Testis (tissue), 3 donors: ENCODE measurements around the gene TGM2. TPM values are rescaled to one million over a fixed set of nuclear protein-coding genes. Genes with fewer than 3 reads are reported as not detected.

Source experiments
- DNase-seq: peaks from one replicate; pipeline ENCODE4 v3.0.0-alpha.2; 2019
- H3K27ac ChIP-seq, 2 donors: fragments of 200-600 bp; sonication (generic); one replicate each; pipeline ENCODE4 v1.5.1; 2019
- H3K27me3 ChIP-seq: fragments of 200-600 bp; sonication (generic); one replicate; pipeline ENCODE4 v1.5.1; 2019
- H3K36me3 ChIP-seq: fragments of 200-600 bp; sonication (generic); one replicate; pipeline ENCODE4 v1.5.1; 2017; ENCODE audit warnings: low read depth; ENCODE audit errors: missing control alignments
- H3K4me1 ChIP-seq: fragments of 200-600 bp; sonication (generic); one replicate; pipeline ENCODE4 v1.5.1; 2019
- H3K4me3 ChIP-seq, 2 donors: fragments of 200-600 bp; sonication (generic); one replicate each; pipeline ENCODE4 v1.5.1; 2017 to 2019
- H3K9me3 ChIP-seq: fragments of 200-600 bp; sonication (generic); one replicate; pipeline ENCODE4 v1.5.1; 2017
- POLR2A ChIP-seq: fragments of 450-650 bp; IDR thresholded peaks from one replicate; pipeline ENCODE4 v1.6.1; 2017; ENCODE audit warnings: antibody characterized with exemption, mild to moderate bottlenecking, moderate library complexity
- WGBS, 2 donors: methylation state at CpG; one replicate each; pipeline ENCODE4 v1.1.5; 2018; 5-methylcytosine and 5-hydroxymethylcytosine counted together
- intact Hi-C: fragments of 100-400 bp; cut with DNase I; formaldehyde crosslinking; loops from one replicate; pipeline ENCODE4 v1.15.1; 2023; ENCODE audit warnings: low total_unique reads
- polyA plus RNA-seq: library from polyadenylated mRNA; stranded (reverse); fragments of 350-450 nt; fragmentation: Illumina TruSeq; extraction: RNeasy Lipid Tissue Mini Kit (QIAGEN cat#74804); gene quantifications from one replicate; pipeline ENCODE4 v1.2.3, GENCODE V29; 2014; ENCODE audit warnings: low read depth, low replicate concordance; ENCODE audit not compliant: insufficient read depth
- total RNA-seq, 2 donors: library from RNA; depleted of rRNA; stranded (reverse); fragments of >200 nt; gene quantifications; one replicate each; pipeline ENCODE4 v1.2.3, GENCODE V29; 2016
- TF ChIP-seq, protein P1 (sequence below), 3 experiments: fragments of 450-650 bp in 2 of 3; fragments of 200-600 bp in 1 of 3; sonication (generic) in 1 of 3; IDR thresholded peaks; one replicate each; pipeline ENCODE4 v1.5.1; 2016 to 2019; ENCODE audit warnings: antibody characterized with exemption in 3 of 3, mild to moderate bottlenecking in 2 of 3, moderate library complexity in 1 of 3

TGM2 gene
- total and polyA plus RNA-seq, 3 donors from 2014 or later: 3.2 to 49.0 (median 8.5) TPM

DNA sequence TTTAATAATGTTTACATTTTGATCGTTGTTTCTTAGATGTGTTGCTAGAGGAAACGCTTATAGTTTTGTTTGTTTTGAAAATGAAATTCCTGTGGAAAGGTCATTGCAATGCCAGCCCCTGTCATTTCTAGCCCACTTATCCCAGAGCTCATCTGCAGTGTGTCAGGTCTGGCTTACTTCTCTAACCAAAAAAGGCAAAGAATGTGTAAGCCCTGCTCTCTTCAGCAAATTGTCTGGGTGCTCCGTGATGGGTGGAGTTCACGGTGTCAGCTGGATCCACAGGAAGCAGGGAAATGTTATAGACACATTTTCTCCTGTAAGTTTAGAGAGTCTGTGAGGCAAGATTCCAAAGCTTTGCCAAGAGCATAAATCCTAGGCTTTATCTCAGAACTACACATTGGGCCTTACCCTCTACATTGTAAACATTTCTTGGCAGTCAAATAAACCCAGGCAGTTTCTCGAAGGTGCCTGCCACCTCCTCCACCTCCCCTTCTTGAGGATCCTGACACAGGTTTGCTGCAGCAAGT is 80.6 kb downstream of the TGM2 start:
- DNase-seq: no peak
- no peaks in the 10 kb centered on the region for H3K27me3 ChIP-seq
- intact Hi-C loops: no loop called here
- TF ChIP-seq POLR2A: no peak
- TF ChIP-seq, protein P1, sequence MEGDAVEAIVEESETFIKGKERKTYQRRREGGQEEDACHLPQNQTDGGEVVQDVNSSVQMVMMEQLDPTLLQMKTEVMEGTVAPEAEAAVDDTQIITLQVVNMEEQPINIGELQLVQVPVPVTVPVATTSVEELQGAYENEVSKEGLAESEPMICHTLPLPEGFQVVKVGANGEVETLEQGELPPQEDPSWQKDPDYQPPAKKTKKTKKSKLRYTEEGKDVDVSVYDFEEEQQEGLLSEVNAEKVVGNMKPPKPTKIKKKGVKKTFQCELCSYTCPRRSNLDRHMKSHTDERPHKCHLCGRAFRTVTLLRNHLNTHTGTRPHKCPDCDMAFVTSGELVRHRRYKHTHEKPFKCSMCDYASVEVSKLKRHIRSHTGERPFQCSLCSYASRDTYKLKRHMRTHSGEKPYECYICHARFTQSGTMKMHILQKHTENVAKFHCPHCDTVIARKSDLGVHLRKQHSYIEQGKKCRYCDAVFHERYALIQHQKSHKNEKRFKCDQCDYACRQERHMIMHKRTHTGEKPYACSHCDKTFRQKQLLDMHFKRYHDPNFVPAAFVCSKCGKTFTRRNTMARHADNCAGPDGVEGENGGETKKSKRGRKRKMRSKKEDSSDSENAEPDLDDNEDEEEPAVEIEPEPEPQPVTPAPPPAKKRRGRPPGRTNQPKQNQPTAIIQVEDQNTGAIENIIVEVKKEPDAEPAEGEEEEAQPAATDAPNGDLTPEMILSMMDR (IDR thresholded peaks at IDR 0.05): no peak
- H3K4me1 ChIP-seq: no peaks in the 10 kb centered on the region
- H3K27ac ChIP-seq: no peak overlapping the region
- H3K36me3 ChIP-seq: no peaks in the 10 kb centered on the region
- WGBS, 2 donors: 55 to 56% methylated on average over 5 of the region's 5 CpGs
- H3K4me3 ChIP-seq: no peak overlapping the region
- H3K9me3 ChIP-seq: no peaks in the 10 kb centered on the region

DNA sequence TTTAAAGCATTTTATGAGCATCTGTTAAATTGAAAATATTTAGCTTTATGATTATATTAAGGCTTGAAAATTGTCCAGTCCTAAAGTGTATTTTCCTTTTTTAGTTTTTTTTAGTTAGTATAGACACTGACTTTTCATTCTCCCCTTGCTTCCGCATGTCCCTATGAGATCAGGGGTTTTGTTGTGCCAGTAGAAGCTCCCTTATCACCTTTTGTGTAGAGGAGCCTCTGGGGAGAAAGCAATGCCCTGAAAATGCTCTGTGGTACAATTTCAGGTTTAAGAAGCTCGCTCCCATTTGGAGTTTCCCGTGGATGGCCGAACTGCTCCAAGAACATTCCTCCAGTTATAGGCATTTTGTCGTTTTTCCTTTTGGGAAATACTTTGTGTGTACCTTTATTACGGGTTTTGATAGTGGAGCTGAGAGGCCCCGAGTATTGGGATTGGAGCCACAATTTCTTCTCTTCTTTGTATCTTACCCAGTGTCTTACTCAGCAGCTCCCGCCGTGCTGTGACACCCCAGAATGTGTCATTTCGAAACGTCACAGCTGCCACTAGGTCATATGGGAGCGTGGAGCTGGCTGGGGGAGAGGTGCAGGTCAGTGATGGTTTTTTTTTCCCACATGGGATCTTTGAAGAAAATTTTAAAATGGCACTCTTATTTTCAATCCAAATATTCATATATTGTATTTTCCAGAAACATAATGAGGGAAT is 81.6 kb downstream of the TGM2 start:
- TF ChIP-seq, protein P1 (IDR thresholded peaks at IDR 0.05): no peak
- no peak for TF ChIP-seq POLR2A
- Histone ChIP-seq H3K4me3 (no peak overlapping the region), H3K27me3 (no peaks in the 10 kb centered on the region), H3K36me3 (no peaks in the 10 kb centered on the region), H3K9me3 (no peaks in the 10 kb centered on the region), H3K27ac (no peak overlapping the region), H3K4me1 (no peaks in the 10 kb centered on the region)
- 76 to 82% methylated on average over 12 of the region's 12 CpGs for WGBS, 2 donors
- intact Hi-C loops: no loop called here
- no peak for DNase-seq

DNA sequence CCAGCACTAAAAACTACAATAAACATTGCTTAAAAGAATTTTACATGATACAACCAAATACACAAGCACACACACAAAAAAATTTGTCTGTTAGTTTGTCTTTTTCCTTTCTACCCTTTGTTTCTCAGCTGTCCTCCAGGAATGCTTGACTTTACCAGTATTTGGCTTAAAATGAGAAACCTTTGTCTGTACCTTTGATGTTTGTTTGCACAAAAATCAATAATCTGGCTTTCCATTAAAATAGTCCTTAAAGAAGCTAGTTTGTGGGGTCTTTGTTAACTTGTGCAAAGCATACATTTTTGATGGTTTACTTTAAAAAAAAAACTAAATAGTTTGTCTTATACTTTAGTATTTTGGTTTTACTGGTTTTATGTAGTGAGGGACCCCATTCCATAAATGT is 82.2 kb downstream of the TGM2 start:
- no peaks in the 10 kb centered on the region for H3K36me3 ChIP-seq

DNA sequence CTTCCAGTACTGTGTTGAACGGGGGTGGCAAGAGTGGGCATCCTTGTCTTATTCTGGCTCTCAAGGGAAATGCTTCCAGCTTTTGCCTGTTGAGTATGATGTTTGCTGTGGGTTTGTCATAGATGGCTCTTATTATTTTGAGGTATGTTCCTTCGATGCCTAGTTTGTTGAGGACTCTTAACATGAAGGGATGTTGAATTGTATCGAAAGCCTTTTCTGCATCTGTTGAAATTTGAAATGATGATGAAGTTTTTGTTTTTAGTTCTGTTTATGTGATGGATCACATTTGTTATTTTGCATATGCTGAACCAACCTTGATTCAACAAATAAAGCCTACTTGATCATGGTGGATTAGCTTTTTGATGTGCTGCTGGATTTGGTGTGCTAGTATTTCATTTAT is 83.5 kb downstream of the TGM2 start:
- no peaks in the 10 kb centered on the region for H3K36me3 ChIP-seq
- TF ChIP-seq, protein P1 (IDR thresholded peaks at IDR 0.05): no peak
- no peak for TF ChIP-seq POLR2A
- no peak overlapping the region for H3K27ac ChIP-seq
- WGBS, 2 donors: 82 to 92% methylated on average over 3 of the region's 3 CpGs
- DNase-seq: no peak
- H3K9me3 ChIP-seq: no peaks in the 10 kb centered on the region
- H3K4me3 ChIP-seq: no peak overlapping the region
- no peaks in the 10 kb centered on the region for H3K27me3 ChIP-seq
- H3K4me1 ChIP-seq: no peaks in the 10 kb centered on the region
- intact Hi-C loops: no loop called here

More for the DNA sequence above, 82.2 kb downstream of the TGM2 start:
- no peaks in the 10 kb centered on the region for H3K27me3 ChIP-seq
- no peak for TF ChIP-seq POLR2A
- TF ChIP-seq, protein P1 (IDR thresholded peaks at IDR 0.05): no peak
- H3K4me3 ChIP-seq: no peak overlapping the region
- H3K4me1 ChIP-seq: no peaks in the 10 kb centered on the region
- H3K27ac ChIP-seq: no peak overlapping the region
- no peak for DNase-seq
- intact Hi-C loops: no loop called here
- H3K9me3 ChIP-seq: no peaks in the 10 kb centered on the region

DNA sequence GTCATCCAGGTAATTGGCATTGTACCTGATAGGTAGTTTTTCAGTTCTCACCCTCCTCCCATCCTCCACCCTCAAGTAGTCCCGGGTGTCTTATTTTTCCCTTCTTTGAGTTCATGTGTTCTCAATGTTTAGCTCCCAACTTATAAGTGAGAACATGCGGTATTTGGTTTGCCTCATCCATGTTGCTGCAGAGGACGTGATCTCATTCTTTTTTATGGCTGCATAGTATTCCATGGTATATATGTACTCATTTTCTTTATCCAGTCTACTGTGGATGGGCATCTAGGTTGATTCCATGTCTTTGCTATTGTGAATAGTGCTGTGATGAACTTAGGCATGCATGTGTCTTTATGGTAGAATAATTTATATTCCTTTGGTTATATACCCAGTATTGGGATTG is 85.7 kb downstream of the TGM2 start:
- intact Hi-C loops: no loop called here
- Histone ChIP-seq H3K36me3 (no peaks in the 10 kb centered on the region), H3K4me3 (no peak overlapping the region), H3K9me3 (no peaks in the 10 kb centered on the region), H3K27me3 (no peaks in the 10 kb centered on the region), H3K4me1 (no peaks in the 10 kb centered on the region), H3K27ac (no peak overlapping the region)
- 92 to 96% methylated on average over 3 of the region's 3 CpGs for WGBS, 2 donors
- TF ChIP-seq, protein P1 (IDR thresholded peaks at IDR 0.05): no peak
- TF ChIP-seq POLR2A: no peak
- DNase-seq: no peak
